ENCODE data around the gene ZCCHC9.

DNA sequence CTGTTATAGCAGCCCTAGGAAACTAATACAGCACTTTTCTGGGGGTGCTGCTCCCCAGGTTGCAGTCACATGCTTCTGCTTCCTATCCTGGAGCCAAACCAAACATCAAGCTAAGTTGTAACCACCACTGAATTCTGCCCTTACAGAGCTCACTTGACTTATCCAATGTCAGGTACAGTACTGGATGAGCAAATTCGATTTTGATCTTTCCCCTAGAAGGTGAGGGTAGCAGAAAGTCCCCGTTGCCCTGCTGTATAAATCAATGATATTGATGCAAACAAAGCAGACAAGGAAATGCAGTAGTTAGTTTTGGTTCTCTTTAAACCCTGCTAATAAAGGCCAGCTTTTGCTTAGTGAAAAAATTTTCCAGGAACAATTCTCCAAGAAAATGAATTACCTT is 36.4 kb downstream of the ZCCHC9 start:
- TF ChIP-seq, protein P1, sequence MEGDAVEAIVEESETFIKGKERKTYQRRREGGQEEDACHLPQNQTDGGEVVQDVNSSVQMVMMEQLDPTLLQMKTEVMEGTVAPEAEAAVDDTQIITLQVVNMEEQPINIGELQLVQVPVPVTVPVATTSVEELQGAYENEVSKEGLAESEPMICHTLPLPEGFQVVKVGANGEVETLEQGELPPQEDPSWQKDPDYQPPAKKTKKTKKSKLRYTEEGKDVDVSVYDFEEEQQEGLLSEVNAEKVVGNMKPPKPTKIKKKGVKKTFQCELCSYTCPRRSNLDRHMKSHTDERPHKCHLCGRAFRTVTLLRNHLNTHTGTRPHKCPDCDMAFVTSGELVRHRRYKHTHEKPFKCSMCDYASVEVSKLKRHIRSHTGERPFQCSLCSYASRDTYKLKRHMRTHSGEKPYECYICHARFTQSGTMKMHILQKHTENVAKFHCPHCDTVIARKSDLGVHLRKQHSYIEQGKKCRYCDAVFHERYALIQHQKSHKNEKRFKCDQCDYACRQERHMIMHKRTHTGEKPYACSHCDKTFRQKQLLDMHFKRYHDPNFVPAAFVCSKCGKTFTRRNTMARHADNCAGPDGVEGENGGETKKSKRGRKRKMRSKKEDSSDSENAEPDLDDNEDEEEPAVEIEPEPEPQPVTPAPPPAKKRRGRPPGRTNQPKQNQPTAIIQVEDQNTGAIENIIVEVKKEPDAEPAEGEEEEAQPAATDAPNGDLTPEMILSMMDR (IDR thresholded peaks at IDR 0.05; ENCODE audit: low read length) = no peak
- TF ChIP-seq EZH2 (optimal IDR thresholded peaks at IDR 0.05; ENCODE audit: low read depth, low read length) (no peak), EZH2phosphoT487 (IDR thresholded peaks at IDR 0.05; ENCODE audit: low read length) (no peak)

Data from MM.1S (cell line).